SKM-1 (cell line): ENCODE results near the gene CDC42BPG.
"Not testable (repeated sequence)": the region's sequence is repeated elsewhere in the genome, so short reads cannot be mapped to it uniquely, and the experiment has no call there.

Source experiments
- DNase-seq: peaks from one replicate; lab custom pipeline; 2025; ENCODE audit not compliant: unreplicated experiment; lab: John Stamatoyannopoulos, UW

CDC42BPG gene

GRCh38 chr11:64834723-64835615, 9.5 kb downstream of the CDC42BPG start:
- DNase-seq, result no peak

GRCh38 chr11:64834031-64834722, 10.3 kb downstream of the CDC42BPG start:
- no peak for DNase-seq

DNA sequence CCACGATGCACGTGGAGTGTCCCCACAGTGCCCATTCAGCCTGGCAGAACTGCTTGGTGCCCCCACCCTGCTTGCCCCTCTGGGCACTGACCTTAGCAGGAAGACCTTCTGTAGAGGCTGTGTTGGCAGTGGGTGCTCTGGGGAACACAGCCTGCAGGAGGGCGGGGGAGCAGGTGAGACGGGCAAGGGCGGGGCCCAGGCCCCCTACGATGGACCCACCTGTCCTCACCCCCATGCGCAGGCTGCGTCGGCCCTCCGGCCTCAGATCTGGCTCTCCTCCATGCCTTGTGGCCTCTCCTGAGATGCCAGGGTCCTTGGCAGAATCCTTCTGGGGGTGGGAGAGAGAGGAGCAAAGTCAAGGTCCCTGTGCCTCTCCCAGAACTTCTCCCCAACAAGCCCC, 10.9 kb downstream of the CDC42BPG start:
- no peak for DNase-seq

DNA sequence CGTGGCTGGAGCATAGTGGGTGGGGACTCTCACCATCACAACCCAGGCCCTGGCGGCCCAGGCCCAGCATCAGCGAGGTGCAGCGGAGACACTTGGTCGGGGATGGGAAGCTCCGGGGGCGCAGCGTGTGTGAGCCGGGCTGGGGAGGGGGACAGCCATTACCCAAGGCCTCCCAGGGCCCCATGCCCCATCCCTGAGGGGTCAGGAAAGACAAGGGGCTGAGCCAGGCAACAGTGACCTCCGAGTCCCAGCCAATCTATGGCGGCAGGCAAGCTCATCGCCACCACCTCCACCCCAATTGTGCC, 11.3 kb downstream of the CDC42BPG start:
- DNase-seq, result no peak

DNA sequence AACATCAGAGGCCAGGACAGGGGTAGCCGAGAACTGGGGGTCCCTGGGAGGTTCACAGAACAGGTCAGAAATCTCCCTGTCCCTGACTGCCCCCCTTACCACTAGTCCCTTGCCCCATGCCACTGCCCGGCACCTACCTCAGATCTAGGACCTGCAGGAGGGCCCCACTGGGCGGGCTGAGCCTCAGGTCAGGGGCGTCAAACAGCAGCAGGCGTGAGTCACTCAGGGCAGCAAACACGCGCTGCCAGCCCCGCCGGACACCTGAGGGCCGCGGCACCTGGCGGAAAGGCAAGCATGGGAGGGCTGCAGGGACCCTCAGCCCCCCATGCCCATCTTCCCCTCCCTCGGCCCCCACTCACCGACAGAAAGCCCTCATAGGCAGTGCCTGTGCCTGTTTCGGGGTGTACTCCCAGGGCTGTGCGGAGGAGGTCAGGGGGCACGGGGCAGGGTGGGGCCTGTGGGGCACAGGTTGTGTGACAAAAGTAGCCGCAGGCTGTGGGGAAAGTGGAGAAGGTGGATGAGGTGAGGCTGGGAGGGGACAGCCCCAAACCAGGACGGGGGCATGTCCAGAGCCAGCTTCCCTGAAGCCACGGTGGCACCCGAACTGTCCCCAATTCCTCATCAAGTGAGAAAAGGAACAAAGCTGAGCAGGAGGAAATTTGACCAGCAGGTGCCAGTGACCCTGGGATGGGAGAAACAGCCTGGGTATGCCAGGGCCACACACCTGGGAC, 11.8 kb downstream of the CDC42BPG start:
- DNase-seq, result no peak

DNA sequence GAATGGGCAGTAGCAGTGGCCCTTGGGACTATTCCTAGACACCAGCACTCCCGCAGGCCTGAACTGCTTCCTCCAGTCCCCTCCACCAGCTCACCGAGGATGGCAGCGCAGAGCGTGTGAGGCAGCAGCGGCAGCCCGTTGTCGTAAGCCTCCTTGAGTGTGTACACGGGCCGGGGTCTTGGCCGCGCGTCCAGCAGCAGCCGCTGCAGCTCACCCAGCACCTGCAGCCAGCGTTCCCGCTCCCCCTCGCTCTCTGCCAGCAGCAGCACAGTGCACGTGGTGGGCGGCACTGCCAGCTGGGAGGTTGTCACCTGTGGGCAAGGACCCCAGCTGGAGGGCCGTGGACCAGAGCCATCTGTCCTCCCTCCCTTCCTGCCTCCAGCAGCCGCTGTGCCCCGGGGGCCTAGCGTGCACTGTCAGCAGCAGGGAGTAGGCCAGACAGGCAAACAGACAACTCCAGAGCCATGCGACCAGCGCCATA, 13.0 kb downstream of the CDC42BPG start:
- no peak for DNase-seq

DNA sequence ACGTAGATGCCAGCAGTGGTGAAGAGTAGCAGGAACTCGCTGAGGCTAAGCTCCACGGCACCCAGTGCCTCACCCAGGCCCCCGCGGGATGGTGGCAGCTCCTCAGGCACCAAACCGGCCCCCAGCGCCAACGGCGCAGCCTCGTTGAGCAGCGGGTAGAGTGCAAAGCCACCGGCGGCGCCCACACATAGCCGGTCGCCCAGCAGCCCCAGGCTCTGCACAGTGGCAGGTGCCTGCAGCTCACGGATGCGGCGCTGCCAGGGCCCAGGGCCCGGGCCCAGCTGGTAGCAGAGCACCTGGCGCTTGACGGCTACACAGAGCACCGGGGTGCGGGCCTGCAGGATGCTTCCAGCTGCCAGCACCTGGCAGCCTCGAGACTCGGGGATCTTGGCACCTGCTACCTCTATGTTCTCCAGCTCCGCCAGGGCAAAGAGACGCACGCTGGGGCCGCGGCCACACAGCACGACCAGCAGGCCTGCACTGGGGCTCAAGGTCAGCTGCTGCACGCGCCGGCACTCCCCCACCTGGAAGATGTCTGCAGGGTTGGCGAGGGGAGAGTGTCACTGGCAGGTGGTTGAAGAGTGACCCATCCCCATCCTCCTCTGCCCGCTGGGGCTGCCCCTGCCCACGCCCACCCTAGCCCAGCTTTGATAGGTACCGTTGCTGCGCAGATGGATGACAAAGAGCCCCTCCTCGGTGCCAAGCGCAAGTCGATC, 14.8 kb downstream of the CDC42BPG start:
- DNase-seq, result no peak

DNA sequence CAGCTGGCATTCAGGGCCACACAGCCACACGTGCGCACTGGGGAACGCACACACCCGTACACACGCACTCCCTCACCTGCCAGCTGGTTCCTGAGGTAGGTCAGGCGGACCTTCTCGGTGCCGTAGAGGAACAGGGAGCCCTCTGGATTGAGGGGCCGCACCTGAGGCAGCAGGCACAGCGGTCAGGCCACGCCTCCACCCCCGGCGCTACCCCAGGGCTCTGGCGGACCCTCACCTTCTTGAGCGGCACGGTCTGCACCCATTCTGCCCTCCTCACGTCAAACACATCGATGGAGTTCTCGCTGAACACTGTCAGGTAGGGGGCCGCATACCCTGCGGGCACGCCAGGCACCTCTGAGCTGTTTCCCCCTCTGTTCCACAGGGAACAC, 17.0 kb downstream of the CDC42BPG start:
- no peak for DNase-seq

- DNase-seq, result no peak
Measured at GRCh38 chr11:64826578-64827450, 17.6 kb downstream of the CDC42BPG start.

- DNase-seq, result no peak
Measured at GRCh38 chr11:64826062-64826461, 18.4 kb downstream of the CDC42BPG start.

GRCh38 chr11:64823568-64824119, 20.8 kb downstream of the CDC42BPG start:
- no peak for DNase-seq

GRCh38 chr11:64817476-64817875, 27.0 kb downstream of the CDC42BPG start:
- DNase-seq, result no peak

GRCh38 chr11:64815433-64815832, 29.0 kb downstream of the CDC42BPG start:
- not testable (repeated sequence) for DNase-seq

DNA sequence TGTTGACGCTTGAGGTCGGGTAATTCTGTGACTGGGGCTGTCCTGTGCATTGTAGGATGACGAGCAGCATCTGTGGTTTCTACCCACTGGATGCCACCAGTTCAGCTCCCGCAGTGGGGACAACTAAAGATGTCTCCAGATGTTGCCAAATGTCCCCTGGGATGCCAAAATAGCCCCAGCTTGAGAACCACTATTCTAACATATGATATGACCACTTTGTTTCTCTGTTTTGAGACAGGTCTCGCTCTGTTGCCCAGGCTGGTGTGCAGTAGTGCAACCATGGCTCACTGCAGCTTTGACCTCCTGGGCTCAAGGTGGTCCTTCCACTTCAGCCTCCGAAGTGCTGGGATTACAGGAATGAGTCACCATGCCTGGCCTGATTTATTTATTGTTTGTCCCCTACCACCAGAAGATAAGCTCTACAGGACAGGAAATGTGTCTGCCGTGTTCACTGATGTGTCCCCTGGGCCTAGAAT, 29.7 kb downstream of the CDC42BPG start:
- no peak for DNase-seq

DNA sequence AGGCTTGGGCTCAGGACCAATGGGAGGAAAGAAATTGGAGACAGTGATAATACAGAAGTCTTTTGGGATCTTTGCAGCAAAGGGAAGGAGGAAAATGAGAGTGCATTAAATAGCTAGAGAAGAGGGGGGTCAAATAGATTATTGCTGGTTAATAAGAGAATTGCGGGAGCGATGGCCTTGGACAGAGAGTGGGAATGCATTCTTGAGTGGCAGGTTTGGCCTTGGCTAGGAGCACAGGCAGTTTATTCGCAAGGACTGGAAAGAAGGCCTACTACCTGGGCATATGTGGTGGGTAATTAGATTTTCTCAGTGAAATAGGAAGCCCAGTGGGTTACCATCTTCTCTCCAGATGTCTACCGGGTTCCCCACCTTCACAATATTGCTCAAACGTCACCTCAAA, 30.6 kb downstream of the CDC42BPG start:
- no peak for DNase-seq

- DNase-seq, result no peak
Measured at GRCh38 chr11:64810891-64811272, 33.6 kb downstream of the CDC42BPG start.

GRCh38 chr11:64810271-64810890, 34.1 kb downstream of the CDC42BPG start, which contains the start of gene MEN1:
Gene MEN1 (minus strand): TSS chr11:64810551. CDS start chr11:64810109, 442 bp downstream.
- peak; percentile 90 for DNase-seq

- no peak for DNase-seq
Measured at GRCh38 chr11:64809781-64810241, 34.6 kb downstream of the CDC42BPG start.

DNA sequence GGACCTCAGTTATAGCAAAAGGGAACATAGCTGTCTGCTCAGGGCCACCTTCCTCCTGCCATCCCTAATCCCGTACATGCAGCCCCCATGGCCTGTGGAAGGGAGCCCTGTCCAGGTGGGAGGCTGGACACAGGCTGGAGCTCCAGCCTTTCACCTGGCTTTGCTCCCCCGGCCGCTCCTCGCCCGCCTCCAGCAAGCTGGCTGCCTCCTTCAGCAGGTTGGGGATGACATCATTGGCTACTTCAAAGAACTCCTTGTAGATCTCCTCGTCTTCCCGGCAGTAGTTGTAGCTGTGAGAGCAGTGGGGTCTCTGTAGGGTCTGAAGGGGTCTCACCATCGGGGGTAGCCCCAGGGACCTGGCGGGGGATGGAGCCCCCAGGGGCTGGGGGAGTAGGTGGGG, 39.0 kb downstream of the CDC42BPG start:
- no peak for DNase-seq
